ENCODE measurements around the gene TIGD3. TPM values are rescaled to one million over a fixed set of nuclear protein-coding genes. Genes with fewer than 3 reads are reported as not detected.

The TIGD3 gene
- total RNA-seq, 1 donor from 2014 or later = 0.75 TPM

DNA sequence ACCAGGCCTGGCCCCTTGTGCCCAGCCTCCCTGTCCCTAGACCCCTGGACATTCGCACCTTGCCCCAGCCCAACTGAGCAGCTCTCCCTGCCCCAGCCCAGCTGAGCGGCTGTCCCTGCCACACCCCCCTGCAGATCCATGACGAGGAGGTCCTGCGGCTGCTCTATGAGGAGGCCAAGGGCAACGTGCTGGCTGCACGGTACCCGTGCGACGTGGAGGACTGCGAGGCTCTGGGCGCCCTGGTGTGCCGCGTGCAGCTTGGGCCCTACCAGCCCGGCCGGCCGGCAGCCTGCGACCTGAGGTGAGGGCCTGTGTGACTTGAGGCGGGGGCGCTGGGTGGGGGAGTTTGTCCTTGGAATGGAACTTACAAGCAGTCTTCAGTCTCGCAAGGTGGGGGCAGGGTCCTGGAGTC is 39.6 kb downstream of the TIGD3 start:
- TF ChIP-seq, protein P1, sequence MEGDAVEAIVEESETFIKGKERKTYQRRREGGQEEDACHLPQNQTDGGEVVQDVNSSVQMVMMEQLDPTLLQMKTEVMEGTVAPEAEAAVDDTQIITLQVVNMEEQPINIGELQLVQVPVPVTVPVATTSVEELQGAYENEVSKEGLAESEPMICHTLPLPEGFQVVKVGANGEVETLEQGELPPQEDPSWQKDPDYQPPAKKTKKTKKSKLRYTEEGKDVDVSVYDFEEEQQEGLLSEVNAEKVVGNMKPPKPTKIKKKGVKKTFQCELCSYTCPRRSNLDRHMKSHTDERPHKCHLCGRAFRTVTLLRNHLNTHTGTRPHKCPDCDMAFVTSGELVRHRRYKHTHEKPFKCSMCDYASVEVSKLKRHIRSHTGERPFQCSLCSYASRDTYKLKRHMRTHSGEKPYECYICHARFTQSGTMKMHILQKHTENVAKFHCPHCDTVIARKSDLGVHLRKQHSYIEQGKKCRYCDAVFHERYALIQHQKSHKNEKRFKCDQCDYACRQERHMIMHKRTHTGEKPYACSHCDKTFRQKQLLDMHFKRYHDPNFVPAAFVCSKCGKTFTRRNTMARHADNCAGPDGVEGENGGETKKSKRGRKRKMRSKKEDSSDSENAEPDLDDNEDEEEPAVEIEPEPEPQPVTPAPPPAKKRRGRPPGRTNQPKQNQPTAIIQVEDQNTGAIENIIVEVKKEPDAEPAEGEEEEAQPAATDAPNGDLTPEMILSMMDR (conservative IDR thresholded peaks at IDR 0.05; ENCODE audit: low read depth, low read length) = no peak
- DNase-seq (ENCODE audit: low read depth) = no peak
- no peak overlapping the region for H3K4me3 ChIP-seq (ENCODE audit: low read depth, low read length)

DNA sequence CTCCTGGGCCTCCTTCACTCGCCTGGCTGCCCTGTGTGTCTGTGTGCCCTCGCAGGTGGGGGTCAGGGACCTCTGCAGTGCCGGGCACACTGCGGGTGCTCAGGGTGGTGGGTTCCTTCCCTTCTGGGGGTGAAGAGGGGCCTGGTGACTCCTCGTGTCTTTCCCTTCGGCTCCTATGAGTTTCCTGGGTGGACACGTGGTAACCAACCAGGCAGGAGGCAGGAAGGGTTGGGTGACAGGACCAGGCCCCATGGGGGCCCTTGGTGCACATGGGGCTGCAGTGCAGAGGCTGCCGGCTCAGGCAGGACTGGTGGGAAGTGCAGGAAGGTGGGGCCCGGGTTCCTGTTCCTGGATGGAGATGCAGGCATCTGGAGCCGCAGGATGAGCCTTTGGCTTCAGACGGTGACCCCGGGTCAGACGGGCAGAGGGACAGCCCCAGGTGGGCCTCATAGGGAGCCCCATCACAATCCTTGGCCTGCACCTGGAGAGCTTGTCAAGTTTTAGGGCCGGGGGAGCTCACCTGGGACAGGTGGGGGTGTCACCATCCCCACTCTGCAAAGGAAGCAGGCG is 41.5 kb downstream of the TIGD3 start:
- TF ChIP-seq, protein P1 (conservative IDR thresholded peaks at IDR 0.05; ENCODE audit: low read depth, low read length) = no peak
- no peak overlapping the region for H3K4me3 ChIP-seq (ENCODE audit: low read depth, low read length)
- no peak for DNase-seq (ENCODE audit: low read depth)

DNA sequence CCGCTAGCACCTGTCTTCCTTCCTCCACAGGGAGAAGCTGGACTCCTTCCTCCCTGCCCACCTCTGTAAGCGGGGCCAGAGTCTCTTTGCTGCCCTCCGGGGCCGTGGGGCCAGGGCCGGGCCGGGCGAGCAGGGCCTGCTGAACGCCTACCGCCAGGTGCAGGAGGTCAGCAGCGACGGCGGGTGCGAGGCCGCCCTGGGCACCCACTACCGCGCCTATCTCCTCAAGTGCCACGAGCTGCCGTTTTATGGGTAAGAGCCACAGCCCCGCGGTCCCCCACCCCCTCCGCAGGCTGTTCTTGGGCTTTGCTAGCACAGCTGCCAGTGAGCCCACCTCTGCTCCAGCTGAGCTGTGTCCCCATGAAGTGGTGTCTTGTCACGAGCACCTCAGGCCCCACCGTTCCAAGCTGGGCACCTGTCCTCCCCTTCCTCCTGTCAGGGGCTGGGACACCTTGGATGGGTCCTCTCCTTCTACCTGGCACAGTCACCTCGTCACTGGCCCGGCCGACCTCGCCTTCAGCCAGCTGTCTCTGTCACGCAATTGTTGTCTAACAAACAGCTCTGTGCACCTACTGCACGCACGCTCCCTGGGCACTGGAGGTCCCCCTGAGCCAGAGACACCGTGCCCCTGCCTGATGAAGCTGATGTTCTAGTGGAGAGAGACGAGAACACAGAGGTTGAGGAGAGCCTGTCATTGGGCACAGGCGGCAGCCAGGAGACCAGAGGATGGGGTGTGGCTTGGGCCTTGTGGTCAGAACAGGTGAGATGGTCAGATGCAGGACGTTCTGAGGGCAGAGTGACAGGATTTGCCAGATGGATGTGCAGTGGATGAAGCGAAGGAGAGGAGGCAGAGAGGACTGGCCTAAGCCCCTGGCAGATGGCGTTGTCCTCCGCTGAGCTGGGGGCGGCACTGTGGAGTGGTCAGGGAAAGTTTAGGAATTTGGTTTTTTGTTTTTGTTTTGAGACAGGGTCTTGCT is 42.5 kb downstream of the TIGD3 start:
- H3K4me3 ChIP-seq (ENCODE audit: low read depth, low read length) = no peak overlapping the region
- TF ChIP-seq, protein P1 (conservative IDR thresholded peaks at IDR 0.05; ENCODE audit: low read depth, low read length) = no peak
- DNase-seq (ENCODE audit: low read depth) = no peak

DNA sequence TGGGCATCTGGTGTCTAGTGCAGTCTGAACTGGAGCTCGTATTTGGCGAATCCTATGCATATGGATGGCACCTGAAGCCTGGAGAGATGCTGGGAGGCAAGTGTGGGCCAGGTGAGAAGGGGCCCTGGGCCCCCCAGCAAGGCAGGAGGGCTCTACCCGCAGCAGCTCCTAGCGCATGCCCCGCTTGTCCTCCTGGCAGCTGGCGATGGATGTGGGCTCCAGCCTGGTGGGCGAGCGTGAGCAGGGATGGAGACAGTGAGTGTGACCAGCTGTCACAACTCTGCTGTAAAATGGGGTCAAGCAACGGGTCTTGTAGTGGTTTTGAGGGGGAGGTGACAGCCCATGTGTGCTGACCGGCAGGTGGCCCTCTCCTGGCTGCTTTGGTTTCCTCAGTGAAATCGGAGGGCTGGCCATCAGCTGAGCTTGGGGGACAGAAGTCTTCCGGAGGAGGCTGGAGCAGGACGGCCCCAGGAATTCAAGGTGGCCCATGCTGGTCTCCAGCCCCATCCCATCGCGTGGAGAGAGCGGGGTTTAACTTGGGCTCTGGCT is 43.9 kb downstream of the TIGD3 start:
- DNase-seq (ENCODE audit: low read depth) = no peak
- TF ChIP-seq, protein P1 (conservative IDR thresholded peaks at IDR 0.05; ENCODE audit: low read depth, low read length) = no peak

DNA sequence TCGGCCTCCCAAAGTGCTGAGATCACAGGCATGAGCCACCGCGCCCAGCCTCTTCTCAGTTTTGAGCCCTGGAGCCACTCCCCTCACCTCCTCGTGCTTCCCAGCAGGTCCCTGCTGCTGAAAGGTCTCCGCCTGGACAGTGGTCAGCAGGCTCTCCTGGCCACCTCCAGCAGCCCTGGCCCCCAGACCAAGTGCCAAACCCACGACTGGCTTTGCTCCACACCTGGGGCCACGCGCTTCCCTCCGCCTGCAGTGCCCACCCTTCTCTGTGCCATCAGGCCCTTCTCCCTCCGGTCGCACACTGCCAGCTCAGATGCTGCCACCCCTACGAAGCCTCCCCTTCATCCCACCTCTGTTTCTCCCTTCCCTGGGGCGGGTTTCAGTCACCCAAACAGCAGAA is 44.7 kb downstream of the TIGD3 start:
- no peak for DNase-seq (ENCODE audit: low read depth)
- TF ChIP-seq, protein P1 (conservative IDR thresholded peaks at IDR 0.05; ENCODE audit: low read depth, low read length) = no peak

More for the DNA sequence above, 43.9 kb downstream of the TIGD3 start:
- H3K4me3 ChIP-seq (ENCODE audit: low read depth, low read length) = no peak overlapping the region

DNA sequence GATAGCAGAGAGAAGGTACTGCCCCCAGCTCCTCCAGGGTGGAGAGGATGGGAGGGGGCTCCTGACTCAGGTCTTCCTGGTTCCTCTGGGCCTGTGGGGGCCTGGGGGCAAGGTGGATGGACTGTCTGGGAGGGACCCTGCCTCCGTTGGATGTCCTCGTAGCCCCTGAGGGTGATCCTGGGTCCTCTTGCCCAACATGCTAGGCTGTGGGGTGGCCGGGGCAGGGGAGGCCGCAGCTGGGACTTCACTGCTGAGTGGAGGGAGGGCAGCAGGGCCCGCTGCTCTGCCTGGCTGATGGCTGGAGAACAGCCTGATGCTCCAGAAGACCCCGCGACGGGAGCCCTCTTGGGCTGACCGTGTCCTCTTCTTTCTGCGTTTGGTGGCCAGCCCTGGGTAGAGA is 45.3 kb downstream of the TIGD3 start:
- TF ChIP-seq, protein P1 (conservative IDR thresholded peaks at IDR 0.05; ENCODE audit: low read depth, low read length) = no peak
- DNase-seq (ENCODE audit: low read depth) = no peak

More for the DNA sequence above, 44.7 kb downstream of the TIGD3 start:
- no peak overlapping the region for H3K4me3 ChIP-seq (ENCODE audit: low read depth, low read length)

More for the DNA sequence above, 45.3 kb downstream of the TIGD3 start:
- H3K4me3 ChIP-seq (ENCODE audit: low read depth, low read length) = no peak overlapping the region
